Neural progenitor cell (in vitro differentiated cells): ENCODE measurements around the gene RAB31. TPM values are rescaled to one million over a fixed set of nuclear protein-coding genes. Genes with fewer than 3 reads are reported as not detected.

Experiments used
- DNase-seq: peaks from one replicate; pipeline ENCODE4 v3.0.0-alpha.2; 2016; ENCODE audit warnings: low spot score
- H2AFZ ChIP-seq: fragments of 200-600 bp; sonication (generic); replicated peaks from 2 replicates; pipeline ENCODE4 v1.6.1; 2016; ENCODE audit warnings: antibody characterized with exemption
- H3F3A ChIP-seq: fragments of 200-600 bp; sonication (generic); 2 replicates; pipeline ENCODE4 v1.6.1; 2016; ENCODE audit warnings: antibody characterized with exemption, low read depth
- H3K27ac ChIP-seq: fragments of 200-600 bp; sonication (generic); 2 replicates; pipeline ENCODE4 v1.5.1; 2016; ENCODE audit warnings: mild to moderate bottlenecking
- H3K27me3 ChIP-seq: fragments of 200-600 bp; sonication (generic); 2 replicates; pipeline ENCODE4 v1.6.1; 2016; ENCODE audit warnings: mild to moderate bottlenecking, moderate library complexity
- H3K36me3 ChIP-seq: fragments of 200-600 bp; sonication (generic); 2 replicates; pipeline ENCODE4 v1.5.1; 2016
- H3K4me1 ChIP-seq: fragments of 200-600 bp; sonication (generic); 2 replicates; pipeline ENCODE4 v1.6.1; 2016; ENCODE audit warnings: mixed run types
- H3K4me2 ChIP-seq: fragments of 200-600 bp; sonication (generic); 2 replicates; pipeline ENCODE4 v1.6.1; 2016
- H3K4me3 ChIP-seq: fragments of 200-600 bp; sonication (generic); 2 replicates; pipeline ENCODE4 v1.5.1; 2016
- H3K79me2 ChIP-seq: fragments of 200-600 bp; sonication (generic); 2 replicates; pipeline ENCODE4 v1.6.1; 2016; ENCODE audit warnings: low read depth
- H3K9ac ChIP-seq: fragments of 200-600 bp; sonication (generic); 2 replicates; pipeline ENCODE4 v1.6.1; 2016
- H3K9me3 ChIP-seq: fragments of 200-600 bp; sonication (generic); 2 replicates; pipeline ENCODE4 v1.5.1; 2016; ENCODE audit warnings: low read depth
- H4K20me1 ChIP-seq: fragments of 200-600 bp; sonication (generic); 2 replicates; pipeline ENCODE4 v1.6.1; 2016; ENCODE audit warnings: low read depth
- H3K27ac Mint-ChIP-seq: 3 replicates; pipeline ENCODE4 v1.8.0; 2021; ENCODE audit warnings: mixed read lengths
- H3K27me3 Mint-ChIP-seq: 2 replicates; pipeline ENCODE4 v1.8.0; 2022; ENCODE audit warnings: low read depth, mild to moderate bottlenecking, inconsistent platforms, moderate library complexity, mixed read lengths; ENCODE audit not compliant: insufficient read depth
- H3K36me3 Mint-ChIP-seq: 3 replicates; pipeline ENCODE4 v1.8.0; 2021; ENCODE audit warnings: mixed read lengths
- H3K4me1 Mint-ChIP-seq: 3 replicates; pipeline ENCODE4 v1.8.0; 2021; ENCODE audit warnings: mixed read lengths
- H3K4me3 Mint-ChIP-seq: 3 replicates; pipeline ENCODE4 v1.8.0; 2021; ENCODE audit warnings: mild to moderate bottlenecking, moderate library complexity, mixed read lengths
- H3K9me3 Mint-ChIP-seq: 3 replicates; pipeline ENCODE4 v1.8.0; 2020; ENCODE audit warnings: mixed read lengths
- CTCF ChIP-seq: fragments of 200-600 bp; sonication (generic); IDR thresholded peaks from 2 replicates; pipeline ENCODE4 v1.5.1; 2017; ENCODE audit warnings: antibody characterized with exemption, mild to moderate bottlenecking
- EZH2 ChIP-seq: fragments of 200-600 bp; sonication (generic); IDR thresholded peaks from 2 replicates; pipeline ENCODE4 v1.6.1; 2017; ENCODE audit warnings: antibody characterized with exemption, mild to moderate bottlenecking, moderate library complexity
- EZH2phosphoT487 ChIP-seq: fragments of 200-600 bp; sonication (generic); IDR thresholded peaks from 2 replicates; pipeline ENCODE4 v1.6.1; 2017; ENCODE audit warnings: antibody characterized with exemption
- total RNA-seq: library from RNA; depleted of rRNA; stranded (reverse); fragments of >200 nt; gene quantifications from 2 replicates; pipeline ENCODE4 v1.2.3, GENCODE V29; 2015; ENCODE audit warnings: low replicate concordance

RAB31 gene
- total RNA-seq, 1 donor from 2014 or later = 5.0 TPM

GRCh38 chr18:9707381-9708056, 582 bp upstream of the RAB31 start:
- no peaks in the 10 kb centered on the region for H3K36me3 Mint-ChIP-seq
- Histone ChIP-seq H3K36me3 (no peaks in the 10 kb centered on the region), H3K4me3 (peak overlapping the region; percentile 72), H3K9me3 (no peaks in the 10 kb centered on the region), H3K4me2 (peak overlapping the region; percentile 95), H4K20me1 (no peaks in the 10 kb centered on the region), H2AFZ (peak overlapping the region; percentile 92), H3K9ac (no peak overlapping the region), H3K27me3 (peaks cover 78% of the 10 kb centered on the region), H3K79me2 (no peaks in the 10 kb centered on the region), H3F3A (peaks cover 21% of the 10 kb centered on the region), H3K4me1 (no peaks in the 10 kb centered on the region), H3K27ac (no peak overlapping the region)
- peak overlapping the region; percentile 35 for H3K27ac Mint-ChIP-seq
- no peak for TF ChIP-seq CTCF
- peak; percentile 18 for TF ChIP-seq EZH2phosphoT487
- H3K4me3 Mint-ChIP-seq = peak overlapping the region; percentile 84
- H3K9me3 Mint-ChIP-seq = no peaks in the 10 kb centered on the region
- H3K4me1 Mint-ChIP-seq = peaks cover 31% of the 10 kb centered on the region
- no peak for DNase-seq
- H3K27me3 Mint-ChIP-seq = peaks cover 25% of the 10 kb centered on the region

- Mint-ChIP-seq H3K36me3 (peaks cover 3% of the 10 kb centered on the region), H3K27me3 (peaks cover 25% of the 10 kb centered on the region), H3K4me3 (peak overlapping the region; percentile 91), H3K27ac (no peak overlapping the region), H3K4me1 (peaks cover 39% of the 10 kb centered on the region), H3K9me3 (no peaks in the 10 kb centered on the region)
- TF ChIP-seq CTCF (no peak), EZH2 (peak; percentile 98), EZH2phosphoT487 (peak; percentile 96)
- Histone ChIP-seq H3K9me3 (no peaks in the 10 kb centered on the region), H2AFZ (peak overlapping the region; percentile 92), H3K4me1 (no peaks in the 10 kb centered on the region), H3K27me3 (peaks cover 79% of the 10 kb centered on the region), H3K4me3 (peak overlapping the region; percentile 72), H3F3A (peaks cover 21% of the 10 kb centered on the region), H4K20me1 (no peaks in the 10 kb centered on the region), H3K27ac (no peak overlapping the region), H3K79me2 (no peaks in the 10 kb centered on the region), H3K9ac (no peak overlapping the region), H3K36me3 (no peaks in the 10 kb centered on the region), H3K4me2 (peak overlapping the region; percentile 95)
- peak; percentile 31 for DNase-seq
These were observed 568 bp downstream of the RAB31 start for GRCh38 chr18:9708434-9709303.

- no peaks in the 10 kb centered on the region for H4K20me1 ChIP-seq
- H3K27ac ChIP-seq = no peak overlapping the region
- peaks cover 79% of the 10 kb centered on the region for H3K27me3 ChIP-seq
- TF ChIP-seq CTCF (no peak), EZH2phosphoT487 (peak; percentile 85)
- H3K36me3 Mint-ChIP-seq = peaks cover 3% of the 10 kb centered on the region
- no peak overlapping the region for H3K27ac Mint-ChIP-seq
- peaks cover 5% of the 10 kb centered on the region for H3K4me1 ChIP-seq
- H3K36me3 ChIP-seq = no peaks in the 10 kb centered on the region
- H3F3A ChIP-seq = peaks cover 21% of the 10 kb centered on the region
- H3K27me3 Mint-ChIP-seq = peaks cover 25% of the 10 kb centered on the region
- H3K79me2 ChIP-seq = no peaks in the 10 kb centered on the region
- H3K9me3 ChIP-seq = no peaks in the 10 kb centered on the region
- H3K4me3 Mint-ChIP-seq = peak overlapping the region; percentile 91
- H3K9ac ChIP-seq = no peak overlapping the region
- H3K4me1 Mint-ChIP-seq = peaks cover 46% of the 10 kb centered on the region
- H3K9me3 Mint-ChIP-seq = no peaks in the 10 kb centered on the region
- DNase-seq = peak; percentile 65
- peak overlapping the region; percentile 95 for H3K4me2 ChIP-seq
- H3K4me3 ChIP-seq = peak overlapping the region; percentile 72
- H2AFZ ChIP-seq = peak overlapping the region; percentile 92
These were observed 1.3 kb downstream of the RAB31 start for GRCh38 chr18:9709304-9709877.
